HPDE6-E6E7 (cell line): Measurements from ENCODE around the gene TGFBRAP1.
"Not testable (repeated sequence)": the region's sequence is repeated elsewhere in the genome, so short reads cannot be mapped to it uniquely, and the experiment has no call there.

ENCODE experiments used
- DNase-seq: peaks from one replicate; pipeline ENCODE4 v3.0.0; 2011; ENCODE audit warnings: missing footprints; ENCODE audit errors: extremely low spot score

TGFBRAP1 gene

DNA sequence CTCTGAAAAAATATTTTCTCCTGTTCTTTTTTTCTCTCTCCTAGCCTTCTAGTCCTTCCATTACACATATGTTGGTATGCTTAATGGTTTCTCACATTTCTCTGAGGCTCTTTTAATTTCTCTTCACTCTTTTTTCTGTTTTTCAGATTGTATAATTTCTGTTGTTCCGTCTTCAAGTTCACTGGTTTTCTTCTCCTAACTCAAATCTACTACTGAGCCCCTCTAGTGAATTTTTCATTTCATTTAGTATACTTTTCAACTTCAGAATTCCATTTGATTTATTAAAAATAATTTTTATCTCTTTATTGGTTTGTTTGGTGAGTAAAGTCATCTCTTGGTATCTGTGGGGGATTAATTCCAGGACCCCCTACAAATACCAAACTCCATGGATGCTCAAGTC is 27.6 kb upstream of the TGFBRAP1 start:
- no peak for DNase-seq

DNA sequence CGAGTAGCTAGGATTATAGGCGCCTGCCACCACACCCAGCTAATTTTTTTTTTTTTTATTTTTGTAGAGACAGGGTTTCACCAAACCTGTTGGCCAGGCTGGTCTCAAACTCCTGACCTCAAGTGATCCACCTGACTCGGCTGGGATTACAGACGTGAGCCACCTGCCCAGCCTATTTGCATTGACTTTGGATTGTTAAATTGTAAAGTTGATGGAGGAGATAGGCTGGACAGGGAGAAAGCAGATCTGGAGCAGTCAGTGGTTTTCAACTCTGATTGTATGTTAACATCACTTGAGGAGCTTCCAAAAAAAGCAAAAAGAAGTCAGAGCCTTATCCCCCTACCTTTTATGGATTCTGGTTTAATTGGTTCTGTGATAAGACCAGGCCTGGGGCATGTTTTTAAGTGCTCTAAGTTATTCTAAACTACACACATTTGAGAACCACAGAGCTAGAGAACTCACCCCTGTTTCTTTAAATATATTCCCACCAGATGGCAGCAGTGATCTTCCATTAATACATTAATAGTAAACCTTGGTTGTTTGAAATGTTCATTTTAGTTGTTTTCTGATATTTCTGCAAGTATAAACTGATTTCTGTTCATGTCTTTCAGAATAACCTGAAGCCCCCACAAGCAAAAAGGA is 15.3 kb upstream of the TGFBRAP1 start:
- no peak for DNase-seq

DNA sequence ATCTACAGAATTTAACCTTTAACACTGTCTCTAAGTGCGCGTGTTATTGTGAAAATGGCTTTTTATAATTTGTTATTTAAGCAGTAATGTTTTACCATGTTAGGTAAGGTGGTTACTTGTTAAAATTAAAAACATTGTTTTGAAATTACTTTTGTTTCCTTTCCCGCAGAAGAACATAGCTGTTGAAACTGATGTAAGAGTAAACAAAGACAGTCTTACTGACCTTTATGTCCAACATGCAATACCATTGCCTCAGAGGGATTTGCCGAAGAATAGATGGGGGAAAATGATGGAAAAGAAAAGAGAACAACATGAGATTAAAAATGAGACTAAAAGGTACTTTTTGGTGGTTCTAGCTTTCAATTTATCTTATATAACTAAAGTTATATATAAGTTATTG is 9.9 kb upstream of the TGFBRAP1 start:
- no peak for DNase-seq

DNA sequence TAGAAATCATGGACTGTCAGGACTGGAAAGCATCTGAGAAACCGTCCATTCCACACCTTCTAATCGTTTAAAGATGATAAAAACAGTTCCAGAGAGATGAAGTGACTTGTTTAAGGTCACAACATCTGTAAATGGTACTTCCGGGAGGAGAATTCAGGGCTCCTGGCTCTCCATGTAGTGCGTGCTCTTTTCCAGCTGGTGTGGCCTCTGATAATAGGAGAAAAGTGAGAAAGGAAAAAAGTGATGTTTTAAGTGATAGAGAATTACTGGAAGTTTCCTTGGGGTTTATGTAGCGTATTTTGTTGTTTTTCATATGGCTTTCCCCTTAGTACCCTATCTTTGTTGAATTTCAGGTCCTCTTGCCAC is 8.5 kb upstream of the TGFBRAP1 start:
- DNase-seq = no peak

DNA sequence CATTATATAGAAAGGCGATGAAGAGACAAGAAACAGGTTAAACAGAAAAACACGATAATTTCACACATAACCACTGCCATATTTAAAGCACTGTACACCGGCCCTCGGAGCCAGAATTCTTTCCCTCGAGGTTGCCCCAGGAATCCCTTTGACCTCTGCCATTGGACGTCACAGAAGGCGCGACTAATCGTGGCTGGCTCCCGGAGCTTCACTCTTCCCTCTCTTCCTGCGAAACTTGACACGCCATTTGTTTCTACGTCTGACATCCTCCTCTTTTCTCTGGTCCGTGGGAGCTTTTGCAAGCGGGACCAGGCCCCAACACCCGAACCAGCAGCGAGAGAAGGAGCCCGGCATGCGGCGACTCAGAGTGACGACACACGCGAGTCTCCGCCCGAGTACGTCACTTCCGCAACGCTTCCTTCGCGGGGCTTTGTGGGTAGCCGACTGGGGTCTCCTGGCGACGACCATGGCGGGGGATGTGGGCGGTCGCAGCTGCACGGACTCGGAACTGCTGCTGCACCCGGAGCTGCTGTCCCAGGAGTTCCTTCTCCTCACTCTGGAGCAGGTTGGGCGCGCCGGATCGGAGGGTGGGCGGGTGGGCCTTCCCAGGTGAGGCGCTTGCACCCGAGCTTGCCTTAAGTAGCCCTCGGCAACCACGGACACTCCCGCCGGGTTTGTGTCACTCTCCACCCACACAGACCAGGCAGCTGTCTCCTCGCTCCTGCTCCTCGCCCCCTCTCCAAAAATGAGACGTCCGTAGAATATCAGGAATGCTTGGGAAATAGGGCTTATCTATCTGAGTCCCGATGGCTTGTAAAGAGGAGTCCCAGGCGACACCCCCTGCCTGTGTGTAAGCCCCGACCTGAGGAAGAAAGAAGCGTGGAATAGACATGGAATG is 7.8 kb upstream of the TGFBRAP1 start, which contains the start of gene C2orf49:
C2orf49 (plus strand) TSS at position 419 of the 898 bp plus-strand sequence; CDS start at position 467, 48 bp downstream.
- DNase-seq = no peak

DNA sequence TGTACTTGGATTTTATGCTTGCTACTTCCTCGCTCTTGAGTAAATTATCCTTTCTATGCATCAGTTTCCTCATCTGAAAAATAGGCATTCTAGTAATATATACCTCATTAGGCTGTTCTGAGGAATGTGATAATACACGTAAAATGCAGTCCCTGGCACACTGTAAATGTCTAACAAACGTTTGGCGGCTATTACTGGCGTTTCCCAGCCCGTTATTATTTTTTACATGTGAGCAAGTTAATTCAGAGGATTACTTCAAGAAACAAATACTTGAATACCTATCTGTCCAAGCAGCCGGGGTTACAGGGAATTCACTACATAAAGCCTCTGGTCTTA is 7.2 kb upstream of the TGFBRAP1 start:
- DNase-seq = no peak

DNA sequence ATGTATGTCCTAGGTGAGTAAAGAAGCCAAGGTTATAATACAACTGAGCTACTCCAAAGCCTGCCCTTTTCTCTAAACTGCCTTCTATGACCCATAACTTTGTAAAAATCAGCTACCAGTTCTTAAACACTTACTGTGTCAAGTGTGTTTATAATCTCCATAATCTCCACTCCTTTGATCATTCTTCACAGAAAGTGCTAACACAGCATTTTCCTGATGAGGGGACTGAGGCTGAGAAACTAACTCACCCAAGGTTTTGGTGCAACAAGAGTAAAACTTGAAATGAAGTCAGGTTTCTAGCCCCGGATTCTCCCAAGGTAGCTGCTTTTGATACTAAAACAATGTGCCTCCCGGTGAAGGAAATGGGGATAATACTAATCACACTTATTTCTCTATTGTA is 5.9 kb upstream of the TGFBRAP1 start:
- no peak for DNase-seq

DNA sequence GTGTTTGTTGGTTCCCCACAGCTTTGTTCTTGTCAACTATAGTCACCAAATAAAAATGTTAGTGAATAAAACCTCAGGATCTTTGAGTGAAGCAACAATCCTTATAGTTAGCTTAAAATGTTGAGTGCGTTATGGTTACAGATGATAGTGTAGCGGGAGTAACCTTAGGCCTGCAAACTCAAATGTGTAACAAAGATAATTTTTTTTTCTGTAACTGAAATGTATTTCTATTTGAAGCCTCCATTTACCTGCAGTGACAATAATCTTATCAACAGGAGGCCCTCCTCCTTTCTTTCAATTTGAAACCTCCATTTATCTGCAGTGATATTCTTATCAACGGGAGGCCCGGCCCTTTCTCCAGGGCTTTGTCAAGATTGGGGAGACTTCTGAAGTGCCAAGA is 4.7 kb upstream of the TGFBRAP1 start:
- no peak for DNase-seq

DNA sequence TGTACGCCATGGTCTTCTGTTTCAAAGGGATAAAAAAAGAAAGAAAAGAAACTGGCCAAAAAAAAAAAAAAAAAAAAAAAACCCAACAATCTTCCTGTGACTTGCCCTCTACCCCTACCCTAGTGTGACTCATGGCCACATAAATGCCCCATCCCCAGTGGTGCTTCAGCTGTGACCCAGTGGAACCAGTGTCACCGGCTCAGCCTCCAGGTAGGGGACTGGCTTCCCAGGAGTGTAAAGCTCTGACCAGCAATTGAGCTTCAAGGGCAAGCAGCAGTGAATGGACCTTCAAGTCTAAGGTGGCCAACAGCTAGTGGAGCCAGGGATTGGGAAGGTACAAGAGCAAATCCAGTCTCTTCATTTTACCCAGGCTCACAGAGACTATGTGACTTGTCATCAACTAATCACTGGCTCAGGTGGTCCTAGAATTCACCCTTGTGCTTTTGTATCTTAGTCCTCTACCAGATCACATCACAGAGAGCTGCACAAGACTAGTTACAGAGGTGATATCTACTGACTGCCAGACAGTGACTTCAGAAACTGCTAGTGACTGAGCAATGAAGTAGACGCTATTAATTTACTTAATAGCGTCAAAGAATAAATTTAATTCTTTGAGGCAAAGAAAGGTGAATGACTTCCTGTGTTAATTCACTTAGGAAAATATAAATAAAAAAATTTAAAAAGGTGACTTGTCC is 1.3 kb upstream of the TGFBRAP1 start:
- DNase-seq = no peak

DNA sequence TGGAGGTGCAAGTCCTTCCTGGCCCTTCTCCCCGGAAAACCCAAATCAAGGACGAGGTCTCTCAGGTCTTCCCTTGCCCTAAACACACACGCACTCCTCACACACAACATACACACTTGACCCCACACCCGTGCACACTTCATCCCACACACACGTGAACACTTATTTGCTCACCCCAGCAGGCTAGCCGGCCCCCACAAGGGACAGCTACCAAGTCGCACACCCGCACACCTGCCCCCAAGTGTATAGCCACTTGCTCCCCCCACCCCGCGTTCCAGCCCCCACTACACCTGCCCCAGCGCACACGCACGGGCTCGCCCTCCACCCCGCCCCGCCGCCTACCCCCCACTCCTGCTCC is 359 bp downstream of the TGFBRAP1 start:
- no peak for DNase-seq

DNA sequence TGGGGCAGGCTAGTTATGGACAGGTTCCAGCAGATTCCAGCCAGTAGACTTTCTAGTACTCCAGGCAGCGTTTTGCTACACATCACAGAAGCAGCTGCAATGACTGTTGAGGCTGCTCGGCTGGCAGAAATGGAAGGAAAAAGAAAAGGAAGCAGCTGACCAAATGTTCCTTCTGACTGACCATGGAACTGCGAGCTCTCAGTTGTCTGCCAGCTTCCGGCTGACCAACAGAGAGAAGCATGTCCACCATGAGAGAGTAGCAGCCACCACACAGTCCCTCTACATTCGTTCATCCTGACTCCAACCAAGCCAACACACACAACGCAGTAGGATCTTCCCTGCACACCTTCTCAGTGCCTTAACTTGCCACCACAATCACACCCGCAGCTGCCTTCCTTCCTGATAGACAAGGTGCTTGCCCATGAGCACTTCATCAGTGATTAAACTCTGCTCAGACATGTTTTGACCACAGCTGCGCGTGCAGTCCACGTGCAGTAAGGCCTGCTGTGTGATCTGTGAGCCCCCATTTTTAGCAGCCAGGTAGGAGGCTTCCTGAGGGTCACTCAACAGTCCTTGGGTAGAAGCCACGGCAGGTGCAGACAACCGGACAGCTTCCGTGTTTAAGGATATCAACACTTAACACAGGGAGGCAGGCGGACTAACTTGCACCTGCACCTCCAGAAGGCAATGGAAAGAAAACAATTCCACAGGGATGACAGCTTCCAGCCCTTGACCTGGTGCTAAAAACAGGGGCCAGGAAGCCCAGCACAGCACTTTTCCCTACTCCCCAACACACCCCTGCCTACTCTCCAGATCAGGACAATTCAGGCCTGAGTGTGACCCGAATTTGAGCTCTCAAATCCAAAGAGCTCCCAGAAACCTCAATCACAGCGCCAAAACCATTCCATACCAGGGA is 996 bp downstream of the TGFBRAP1 start:
- no peak for DNase-seq

DNA sequence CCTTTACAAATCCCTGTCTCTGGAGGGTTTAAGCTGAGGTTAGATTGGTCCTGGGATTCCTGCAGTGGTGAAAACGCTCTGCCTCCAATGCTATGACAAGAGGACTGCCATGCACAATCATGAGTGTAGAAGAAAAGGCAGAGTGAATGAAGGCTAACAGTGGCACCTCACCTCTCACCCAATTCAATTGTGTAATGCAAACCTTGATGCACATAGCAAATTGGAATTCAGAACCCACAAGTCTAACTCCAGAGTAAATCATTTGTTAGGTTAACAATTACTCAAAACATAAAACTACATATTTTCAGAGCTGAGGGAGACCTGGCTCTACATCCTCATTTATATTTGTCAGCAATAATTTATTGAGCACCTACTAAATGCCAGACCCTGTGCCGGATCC is 1.8 kb downstream of the TGFBRAP1 start:
- DNase-seq = no peak

DNA sequence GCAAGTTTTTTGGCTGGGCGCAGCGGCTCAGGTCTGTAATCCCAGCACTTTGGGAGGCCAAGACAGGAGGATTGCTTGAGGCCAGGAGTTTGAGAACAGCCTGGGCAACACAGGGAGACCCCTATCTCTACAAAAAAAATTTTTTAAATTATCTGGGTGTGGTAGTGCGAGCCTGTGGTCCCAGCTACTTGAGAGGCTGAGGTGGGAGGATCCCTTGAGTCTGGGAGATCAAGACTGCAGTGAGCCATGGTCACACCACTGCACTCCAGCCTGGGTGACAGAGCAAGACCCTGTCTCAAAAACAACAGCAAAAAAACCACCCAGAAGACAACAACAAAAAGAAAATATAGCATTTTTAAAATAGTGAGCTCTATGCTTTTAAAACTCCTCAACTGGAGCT is 2.3 kb downstream of the TGFBRAP1 start:
- not testable (repeated sequence) for DNase-seq

DNA sequence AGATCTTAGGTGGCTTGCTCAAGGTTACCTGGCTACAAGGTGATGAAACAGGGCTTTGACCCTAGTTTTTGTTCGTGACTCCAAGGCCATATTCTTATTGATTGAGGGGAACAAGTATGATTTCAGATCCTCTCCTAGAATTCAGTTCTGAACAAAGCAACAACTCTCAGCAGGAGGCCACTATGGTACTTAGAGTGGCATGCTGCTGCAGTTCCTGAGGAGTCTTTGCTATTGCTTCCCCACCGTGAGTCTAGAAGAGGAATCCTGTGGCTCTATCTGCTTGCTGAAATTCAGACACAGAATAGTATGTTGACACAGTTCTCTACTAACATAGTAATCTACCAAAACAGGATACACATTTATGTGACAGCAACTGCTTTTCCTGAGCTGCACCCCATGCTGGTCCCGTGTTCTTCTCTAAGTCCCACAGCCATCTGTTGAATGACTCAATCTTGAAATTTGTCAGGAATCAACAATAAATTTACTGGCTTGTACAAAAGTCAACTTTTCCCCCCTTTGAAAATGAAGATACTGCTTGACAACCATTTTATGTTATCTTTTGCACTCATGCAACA is 4.1 kb downstream of the TGFBRAP1 start:
- DNase-seq = no peak

DNA sequence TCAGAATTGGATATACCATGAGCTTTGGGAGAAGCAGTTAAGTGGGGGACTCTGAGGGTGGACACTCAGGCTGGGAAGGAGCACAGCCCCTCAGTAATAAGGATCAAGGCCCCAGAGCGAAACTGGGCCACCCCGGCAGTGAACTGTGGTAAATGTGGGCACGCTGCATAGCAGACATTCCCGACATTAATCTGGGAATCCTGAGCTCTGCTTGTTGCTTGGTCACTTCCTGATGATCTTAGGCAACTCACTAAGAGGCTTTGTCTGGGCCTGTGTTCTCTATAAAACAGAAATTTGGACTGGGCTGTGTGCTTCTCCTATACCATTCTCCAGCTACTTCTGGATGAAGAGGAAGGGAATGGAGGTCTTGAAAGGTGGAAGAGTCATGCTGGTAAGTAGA is 4.8 kb downstream of the TGFBRAP1 start:
- DNase-seq = no peak

DNA sequence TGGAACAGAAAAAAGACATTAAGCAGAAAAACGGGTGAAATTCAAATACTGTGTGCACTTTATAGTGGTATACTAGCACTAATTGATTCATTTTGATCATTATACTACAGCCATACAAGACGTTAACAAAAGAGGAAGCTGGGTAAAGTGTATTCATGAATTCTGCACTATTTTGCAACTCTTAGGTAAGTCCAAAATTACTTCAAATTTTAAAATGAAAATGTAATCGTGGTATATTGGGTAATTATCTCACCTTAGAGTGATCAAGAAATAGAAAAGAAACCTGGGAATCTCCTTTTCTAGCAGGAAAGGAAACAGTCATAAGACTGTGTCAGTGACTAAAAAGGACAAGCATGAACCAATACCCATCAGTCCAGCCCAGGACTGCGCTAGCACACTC is 5.4 kb downstream of the TGFBRAP1 start:
- DNase-seq = no peak

DNA sequence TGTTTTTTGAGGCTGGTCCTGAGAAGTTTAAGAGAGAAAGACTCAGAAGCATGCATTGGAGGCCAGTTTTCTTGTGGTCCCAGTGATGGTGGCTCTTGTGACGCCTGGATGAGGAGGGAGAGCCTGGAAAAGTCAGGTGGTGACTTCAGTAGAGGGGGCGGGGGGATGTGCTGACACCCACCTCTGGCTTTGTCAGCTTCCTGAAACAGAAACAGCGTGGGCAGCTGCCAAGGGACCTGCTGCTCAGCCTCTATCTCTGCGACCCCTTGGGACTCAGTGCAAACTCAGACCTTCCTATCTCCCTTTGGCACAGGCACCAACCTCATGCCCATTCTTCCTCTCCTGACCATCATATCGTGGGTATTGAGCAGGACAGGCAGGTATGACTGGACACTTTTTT is 6.4 kb downstream of the TGFBRAP1 start:
- no peak for DNase-seq

DNA sequence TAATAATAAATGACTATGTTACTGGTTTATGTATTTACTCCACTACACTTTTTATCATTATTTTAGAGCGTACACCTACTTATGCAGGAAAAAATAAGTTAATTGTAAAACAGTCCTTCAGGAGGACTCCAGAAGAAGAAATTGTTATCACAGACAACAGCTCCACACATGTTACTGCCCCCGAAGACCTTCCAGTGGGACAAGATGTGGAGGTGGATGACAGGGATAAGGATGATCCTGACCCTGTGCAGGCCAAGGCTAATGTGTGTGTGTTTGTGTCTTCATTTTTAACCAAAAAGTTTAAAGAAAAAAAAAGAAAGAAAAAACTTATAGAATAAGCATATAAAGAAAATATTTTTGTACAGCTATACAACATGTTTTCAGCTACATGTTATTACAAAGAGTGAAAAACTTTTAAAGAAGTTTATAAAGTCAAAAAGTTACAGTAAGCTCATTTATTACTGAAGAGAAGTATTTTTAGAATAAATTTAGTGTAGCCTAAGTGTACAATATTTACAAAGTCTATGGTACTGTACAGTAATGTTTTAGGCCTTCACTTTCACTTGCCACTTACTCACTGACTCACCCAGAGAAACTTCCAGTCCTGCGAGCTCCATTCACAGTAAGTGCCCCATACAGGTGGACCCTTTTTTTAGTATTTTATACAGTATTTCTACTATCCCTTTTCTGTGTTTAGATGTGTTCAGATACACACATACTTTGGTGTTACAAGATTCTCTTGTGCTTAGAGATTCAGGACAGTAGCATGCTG is 7.5 kb downstream of the TGFBRAP1 start:
- DNase-seq = no peak

DNA sequence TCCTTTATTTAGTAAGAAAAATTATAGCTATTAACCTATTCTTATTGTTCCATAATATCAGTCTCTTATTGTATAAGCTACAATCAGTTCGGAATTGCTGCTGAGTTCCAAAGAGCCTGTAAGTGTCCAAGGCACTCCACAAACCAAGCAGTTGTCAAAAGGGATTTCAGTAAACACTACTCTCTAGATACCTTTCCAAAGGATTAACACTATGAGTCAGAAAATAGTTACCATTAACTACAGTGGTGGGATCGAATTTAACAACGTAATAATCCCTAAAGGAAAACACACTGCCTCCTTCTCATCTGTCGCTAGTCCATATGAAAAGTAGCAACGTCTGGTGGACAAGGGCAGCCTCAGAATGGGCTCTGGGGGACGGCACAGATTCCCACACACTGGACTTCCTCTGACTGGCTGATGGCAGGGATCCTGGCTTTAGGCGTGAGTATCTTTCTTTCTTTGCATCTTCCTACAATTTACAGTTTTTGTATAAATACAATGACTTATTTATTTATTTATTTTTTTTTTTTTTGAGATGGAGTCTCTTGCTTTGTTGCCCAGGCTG is 8.8 kb downstream of the TGFBRAP1 start:
- DNase-seq = no peak

DNA sequence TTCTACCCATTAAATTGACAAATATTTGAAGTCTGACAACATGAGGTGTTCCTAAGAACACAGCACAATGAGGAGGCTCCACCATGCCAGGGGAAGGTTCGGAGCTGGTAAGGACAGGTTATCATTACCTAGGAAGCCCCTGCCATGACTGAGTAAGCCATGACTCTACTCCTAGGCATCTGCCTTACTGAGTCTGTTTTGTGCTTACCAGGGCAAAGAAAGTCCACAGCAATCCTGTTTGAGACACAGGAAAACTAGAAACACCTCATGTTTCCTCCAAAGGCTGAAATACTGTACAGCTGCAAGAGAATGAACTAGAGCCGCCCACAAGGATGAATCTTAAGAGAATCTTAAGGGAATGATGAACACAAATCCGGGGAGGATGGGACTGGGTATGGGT is 11.6 kb downstream of the TGFBRAP1 start:
- DNase-seq = no peak
